Thyroid gland (tissue), 4 donors: ENCODE measurements around the gene NLRP9.
"Not testable (repeated sequence)": the region's sequence is repeated elsewhere in the genome, so short reads cannot be mapped to it uniquely, and the experiment has no call there.

Source experiments
- POLR2A ChIP-seq, 2 donors: fragments of 450-650 bp; IDR thresholded peaks; one replicate each; pipeline ENCODE4 v1.6.1; 2017; ENCODE audit warnings: antibody characterized with exemption in 2 of 2, mild to moderate bottlenecking in 2 of 2, moderate library complexity in 1 of 2
- TF ChIP-seq, protein P1 (sequence below), 6 experiments: fragments of 200-600 bp in 3 of 6; fragments of 450-650 bp in 3 of 6; sonication (generic) in 3 of 6; IDR thresholded peaks; one replicate each; pipeline ENCODE4 v1.5.1; 2016 to 2019; ENCODE audit warnings: antibody characterized with exemption in 6 of 6, mild to moderate bottlenecking in 2 of 6, inconsistent platforms in 1 of 6, moderate library complexity in 1 of 6

DNA sequence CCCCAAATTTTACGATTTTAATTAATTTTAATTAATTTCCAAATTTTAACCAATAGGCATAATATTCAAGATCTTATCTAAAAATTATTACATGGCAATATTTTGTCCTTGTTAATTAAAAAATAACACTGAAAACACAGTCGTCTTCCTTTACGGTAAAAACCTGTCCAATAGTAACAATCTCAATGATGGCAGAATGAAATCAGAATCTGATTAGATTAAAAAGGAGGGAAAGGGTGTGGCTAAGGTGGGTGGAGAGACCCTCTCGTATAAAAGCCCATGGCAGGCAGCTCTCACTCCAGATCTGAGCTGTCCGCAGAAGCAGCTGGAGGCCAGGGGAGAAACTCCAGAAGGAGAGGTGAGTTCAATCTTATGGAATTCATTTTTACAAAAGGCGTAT, 30.6 kb upstream of the NLRP9 start, which contains the start of gene RFPL4AL1:
- TF ChIP-seq, protein P1, sequence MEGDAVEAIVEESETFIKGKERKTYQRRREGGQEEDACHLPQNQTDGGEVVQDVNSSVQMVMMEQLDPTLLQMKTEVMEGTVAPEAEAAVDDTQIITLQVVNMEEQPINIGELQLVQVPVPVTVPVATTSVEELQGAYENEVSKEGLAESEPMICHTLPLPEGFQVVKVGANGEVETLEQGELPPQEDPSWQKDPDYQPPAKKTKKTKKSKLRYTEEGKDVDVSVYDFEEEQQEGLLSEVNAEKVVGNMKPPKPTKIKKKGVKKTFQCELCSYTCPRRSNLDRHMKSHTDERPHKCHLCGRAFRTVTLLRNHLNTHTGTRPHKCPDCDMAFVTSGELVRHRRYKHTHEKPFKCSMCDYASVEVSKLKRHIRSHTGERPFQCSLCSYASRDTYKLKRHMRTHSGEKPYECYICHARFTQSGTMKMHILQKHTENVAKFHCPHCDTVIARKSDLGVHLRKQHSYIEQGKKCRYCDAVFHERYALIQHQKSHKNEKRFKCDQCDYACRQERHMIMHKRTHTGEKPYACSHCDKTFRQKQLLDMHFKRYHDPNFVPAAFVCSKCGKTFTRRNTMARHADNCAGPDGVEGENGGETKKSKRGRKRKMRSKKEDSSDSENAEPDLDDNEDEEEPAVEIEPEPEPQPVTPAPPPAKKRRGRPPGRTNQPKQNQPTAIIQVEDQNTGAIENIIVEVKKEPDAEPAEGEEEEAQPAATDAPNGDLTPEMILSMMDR (IDR thresholded peaks at IDR 0.05), result not testable (repeated sequence)
- not testable (repeated sequence) for TF ChIP-seq POLR2A (IDR thresholded peaks at IDR 0.05)
